NK-92 (cell line): ENCODE data around the gene CASP9.

Experiments
- DNase-seq: peaks from one replicate; lab custom pipeline; 2025; ENCODE audit not compliant: unreplicated experiment; lab: John Stamatoyannopoulos, UW

Gene CASP9

DNA sequence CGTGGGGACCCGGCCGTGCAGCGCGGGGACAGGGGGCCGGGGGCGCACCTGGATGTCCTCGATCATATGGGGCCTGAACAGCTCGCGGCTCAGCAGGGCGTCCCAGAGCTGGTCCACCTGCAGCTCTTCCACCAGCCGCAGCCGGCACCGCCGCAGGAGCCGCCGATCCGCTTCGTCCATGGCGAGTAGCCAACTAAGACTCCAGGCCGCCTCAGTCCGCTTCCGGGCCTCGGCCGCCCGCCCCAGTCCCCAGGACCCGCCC lies at the start of gene CASP9:
Gene CASP9, minus strand, starts transcription at position 195 of the 262 bp plus-strand sequence. Its CDS starts 15 bp downstream, at position 180.
- DNase-seq, result no peak

DNA sequence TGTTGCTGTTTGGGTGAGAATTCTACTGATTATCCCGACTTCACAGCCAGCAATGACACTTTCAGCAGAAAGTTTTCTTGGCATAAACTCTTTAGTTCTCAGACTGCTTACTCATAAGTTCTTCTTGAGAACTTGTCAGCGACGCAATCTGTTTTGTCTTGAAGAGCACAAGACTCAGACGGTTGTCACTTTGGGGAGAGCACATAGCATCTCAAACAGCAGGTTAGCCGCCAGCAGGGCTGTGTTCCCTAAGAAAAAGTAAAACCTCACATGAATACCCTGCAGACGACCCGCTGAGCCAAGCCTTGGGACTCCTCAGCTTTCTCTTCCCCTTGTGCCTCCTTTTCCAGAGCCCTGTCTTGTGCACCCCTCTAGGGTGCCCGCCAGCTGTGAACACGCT lies 49.5 kb upstream of the CASP9 start:
- no peak for DNase-seq

DNA sequence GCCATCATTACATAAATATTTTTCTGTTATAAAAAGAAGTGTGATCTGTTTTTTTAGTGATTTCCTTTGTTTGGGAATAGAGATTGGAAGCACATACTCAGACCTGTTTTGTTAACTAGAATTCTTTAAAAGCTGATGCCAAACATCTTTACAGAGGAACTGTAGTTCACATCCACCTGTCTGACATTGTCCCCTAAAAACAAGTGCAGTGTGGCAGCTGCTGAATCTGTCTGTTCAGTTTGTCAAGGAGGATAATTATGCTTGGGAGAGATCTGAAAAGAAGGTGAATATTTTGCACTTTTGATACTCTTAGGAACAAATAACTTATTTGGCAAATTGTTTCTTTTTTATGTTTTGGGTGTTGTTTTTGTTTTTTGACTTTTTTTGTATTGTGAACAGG lies 47.3 kb upstream of the CASP9 start:
- DNase-seq, result no peak

DNA sequence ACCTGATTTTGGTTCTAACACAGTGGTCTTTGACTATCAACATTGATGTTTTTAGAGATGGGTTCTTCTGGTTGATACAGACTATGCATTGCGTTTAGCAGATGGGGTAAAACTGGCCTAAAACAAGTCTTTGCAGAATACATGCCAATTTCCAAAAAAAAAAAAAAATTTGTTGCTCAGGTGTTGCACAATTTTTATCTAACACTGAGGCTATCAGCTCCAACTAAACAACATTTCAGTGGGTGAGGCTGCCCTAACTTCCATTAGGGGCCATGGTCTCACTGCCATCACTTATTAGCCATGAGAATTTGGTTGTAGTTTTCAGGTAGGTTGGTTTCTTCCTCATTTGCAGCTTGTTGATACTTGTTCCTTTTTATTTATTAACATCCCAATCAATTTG lies 46.8 kb upstream of the CASP9 start:
- DNase-seq, result no peak

DNA sequence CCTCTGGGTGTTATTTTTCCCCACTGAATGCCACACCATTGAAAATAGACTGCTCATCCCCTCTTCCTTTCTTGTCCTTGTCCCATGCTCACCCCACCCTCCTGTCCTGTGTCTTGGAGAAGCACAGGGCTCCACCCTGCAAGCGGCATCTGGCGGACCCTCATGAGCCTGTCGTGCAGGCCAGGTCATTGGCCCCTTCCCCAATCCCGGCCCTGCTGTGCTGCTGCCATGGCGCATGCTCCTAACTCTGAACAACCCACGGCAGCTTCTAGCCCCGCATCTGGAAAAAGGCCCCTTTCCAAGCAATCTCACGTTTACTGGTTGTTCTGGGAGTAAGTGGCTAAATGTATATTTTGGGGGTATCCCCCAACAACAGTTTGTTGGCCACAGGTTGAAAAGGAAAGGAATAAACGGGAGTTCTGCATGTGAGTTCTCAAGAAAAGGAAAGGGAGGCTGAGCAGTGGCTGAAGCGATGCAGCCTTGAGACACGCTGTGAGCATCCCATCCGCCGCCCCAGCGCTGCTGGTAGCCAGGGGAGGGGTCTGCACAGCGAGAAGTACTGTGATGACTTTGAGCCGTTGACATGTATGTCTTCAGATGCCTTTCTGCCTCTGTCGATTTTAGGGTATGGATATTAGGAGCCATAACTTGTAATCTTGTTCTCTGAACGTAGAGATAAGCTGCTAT lies 44.5 kb upstream of the CASP9 start:
- DNase-seq, result no peak

DNA sequence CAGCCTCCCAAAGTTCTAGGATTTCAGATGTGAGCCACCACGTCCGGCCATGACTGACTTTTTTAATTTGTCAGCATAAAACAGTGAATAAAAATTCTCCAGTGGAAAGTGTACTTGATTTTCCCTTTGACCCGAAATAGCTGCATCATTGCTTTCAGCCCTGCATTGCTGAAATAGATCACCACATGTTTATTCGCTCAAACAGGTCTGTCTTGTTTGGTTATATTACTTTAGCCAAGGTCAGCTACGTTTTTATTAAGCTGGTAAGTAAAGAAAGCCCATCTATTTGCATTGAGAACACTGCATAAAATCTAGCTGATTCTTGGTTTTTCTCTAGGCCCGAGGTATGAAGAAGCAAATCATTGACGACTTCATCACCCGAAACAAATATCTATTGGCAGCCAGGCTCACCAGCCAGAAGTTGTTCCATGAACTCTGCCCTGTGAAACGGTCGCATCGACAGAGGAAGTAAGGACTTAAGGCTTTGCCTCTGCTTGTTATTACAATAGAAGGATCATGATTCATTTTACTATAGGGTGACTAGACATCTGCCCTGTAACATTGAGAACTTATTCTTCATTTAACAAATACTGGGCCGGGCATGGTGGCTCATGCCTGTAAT lies 35.3 kb upstream of the CASP9 start:
- no peak for DNase-seq

DNA sequence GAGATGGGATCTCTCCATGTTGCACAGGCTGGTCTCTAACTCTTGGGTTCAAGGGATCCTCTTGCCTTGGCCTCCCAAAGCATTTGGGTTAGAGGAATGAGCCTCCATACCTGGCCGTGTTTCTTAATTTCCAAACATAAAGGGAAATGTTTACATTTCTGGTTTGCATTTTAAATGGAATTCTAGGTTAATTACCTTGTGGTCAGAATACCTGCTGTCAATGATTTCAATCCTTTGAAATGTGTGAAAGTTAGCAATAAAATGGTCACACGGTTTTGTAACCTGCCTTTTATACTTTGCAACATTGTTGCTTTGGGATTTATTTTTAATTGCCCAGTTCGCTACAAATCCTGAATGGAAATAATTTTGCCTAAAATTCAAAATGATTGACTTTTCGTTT lies 34.5 kb upstream of the CASP9 start:
- no peak for DNase-seq

DNA sequence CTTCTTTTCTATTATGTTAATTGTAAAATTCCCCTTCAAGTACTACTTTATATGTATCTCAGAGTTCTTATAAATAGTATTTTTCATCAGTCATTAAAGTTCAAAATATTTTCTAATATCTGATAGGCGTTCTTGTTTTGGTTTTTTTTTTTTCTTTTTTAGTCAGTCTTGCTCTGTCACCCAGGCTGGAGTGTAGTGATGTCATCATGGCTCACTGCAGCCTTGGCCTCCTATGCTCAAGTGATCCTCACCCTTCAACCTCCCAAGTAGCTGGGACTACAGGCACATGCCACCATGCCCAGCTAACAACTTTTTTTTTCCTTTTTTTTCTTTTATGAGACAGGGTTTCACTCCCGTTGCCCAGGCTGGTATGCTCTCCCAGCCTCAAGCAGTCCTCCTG lies 33.6 kb upstream of the CASP9 start:
- DNase-seq, result no peak

DNA sequence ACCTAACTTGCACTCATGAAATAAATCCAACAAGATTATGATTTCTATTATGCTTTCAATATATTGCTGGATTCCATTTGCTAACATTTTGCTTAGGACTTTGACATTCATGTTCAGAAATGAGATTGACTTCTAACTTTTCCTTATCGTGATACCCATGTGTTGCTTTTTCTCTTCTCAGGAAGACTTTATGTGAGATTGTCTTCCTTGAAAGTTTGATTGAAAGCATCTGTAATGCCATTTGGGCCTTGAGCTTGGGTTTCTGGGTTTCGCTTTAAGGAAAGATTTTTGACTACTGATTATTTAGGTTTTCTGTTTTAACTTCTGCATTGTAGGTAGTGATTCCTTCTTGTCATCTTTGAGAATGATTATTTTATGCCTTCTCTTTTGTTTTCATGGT lies 33.0 kb upstream of the CASP9 start:
- no peak for DNase-seq

DNA sequence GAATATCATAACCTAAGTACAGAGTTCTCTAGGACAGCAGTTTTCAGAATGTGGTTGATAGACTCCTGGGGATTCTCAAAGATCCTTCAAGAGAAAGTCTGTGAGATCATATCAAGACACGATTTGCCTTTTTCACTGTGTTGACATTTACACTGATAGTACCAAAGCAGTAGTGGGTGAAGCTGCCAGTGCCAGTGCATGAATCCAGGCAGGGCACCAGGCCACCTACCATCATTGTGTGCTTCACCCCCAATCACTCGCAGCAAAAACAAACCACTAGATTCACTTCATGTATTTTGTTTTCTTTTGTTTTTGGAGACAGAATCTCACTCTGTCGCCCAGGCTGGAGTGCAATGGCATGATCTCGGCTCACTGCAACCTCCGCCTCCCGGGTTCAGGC lies 26.6 kb upstream of the CASP9 start:
- DNase-seq, result no peak

DNA sequence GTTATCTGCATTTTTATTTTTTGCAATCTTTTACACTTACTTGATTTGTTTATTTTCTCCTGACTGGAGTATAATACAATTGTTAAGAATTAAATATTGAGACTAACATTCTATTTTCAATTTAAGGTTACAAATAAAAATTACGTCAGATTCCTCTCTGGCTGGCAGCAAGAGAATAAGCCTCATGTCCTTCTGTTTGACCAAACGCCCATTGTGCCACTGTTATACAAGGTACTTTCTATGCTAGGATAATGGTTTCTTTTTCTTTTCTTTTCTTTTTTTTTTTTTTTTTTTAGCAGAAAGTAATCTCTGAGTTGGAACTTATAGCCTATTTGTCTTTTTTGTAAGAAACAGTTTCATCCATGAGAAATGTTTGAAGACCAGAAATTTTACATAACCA lies 22.6 kb upstream of the CASP9 start:
- no peak for DNase-seq

DNA sequence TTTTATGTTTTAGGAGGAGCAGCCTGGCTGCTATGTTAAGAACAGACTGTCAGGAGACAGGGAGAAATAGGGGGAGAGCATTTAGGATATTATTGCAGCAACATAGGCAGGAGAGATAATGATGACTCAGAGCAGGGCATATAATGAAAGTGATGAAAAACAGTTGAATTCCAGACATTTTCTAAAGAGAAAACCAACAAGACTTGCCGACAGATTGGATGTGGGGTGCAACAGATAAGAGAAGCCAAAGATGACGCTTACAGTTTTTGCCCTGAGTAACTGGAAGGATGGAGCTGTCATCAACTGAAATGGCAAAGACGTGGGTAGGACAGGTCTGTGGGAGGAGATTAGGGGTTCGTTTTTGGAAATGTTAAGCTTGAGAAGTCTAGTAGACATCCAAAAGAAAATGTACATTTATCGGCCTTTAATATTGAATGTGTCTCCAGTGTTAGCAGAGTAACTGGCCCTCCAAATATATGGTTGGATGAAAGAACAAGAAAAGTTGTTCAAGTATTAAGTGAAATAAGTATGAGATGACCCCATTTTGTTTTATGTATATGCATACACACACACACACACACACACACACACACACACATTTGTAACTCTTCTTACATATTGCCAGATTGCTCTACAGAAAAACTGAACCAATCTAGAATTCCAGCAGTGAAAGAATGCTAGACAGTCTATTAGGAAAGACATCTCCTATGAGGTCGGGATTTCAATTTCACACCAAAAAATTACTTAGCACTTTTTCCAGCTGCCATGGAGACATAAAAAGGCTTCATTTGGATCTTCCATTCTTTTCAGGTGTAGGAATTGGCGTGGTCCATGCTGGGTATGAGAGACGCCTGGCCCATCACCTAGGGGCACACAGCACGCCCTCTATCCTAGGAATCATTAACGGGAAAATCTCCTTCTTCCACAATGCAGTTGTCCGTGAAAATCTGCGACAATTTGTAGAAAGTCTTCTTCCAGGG lies 19.9 kb upstream of the CASP9 start:
- no peak for DNase-seq

DNA sequence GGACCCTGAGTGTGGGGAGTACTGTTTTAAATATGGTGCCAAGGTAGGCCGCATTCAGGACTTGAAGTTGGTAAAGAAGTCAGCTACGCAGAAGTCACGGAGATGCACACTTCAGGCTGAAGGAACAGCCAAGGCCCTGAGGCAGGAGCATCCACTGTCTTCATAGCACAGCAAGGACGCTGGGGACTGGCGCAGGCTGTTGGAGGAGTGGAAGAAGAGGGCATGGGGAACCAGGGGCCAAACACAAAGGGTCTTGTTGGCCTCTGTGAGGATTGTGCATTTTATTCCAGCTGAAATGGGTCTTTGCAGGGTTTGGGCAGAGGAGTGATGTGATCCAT lies 19.2 kb upstream of the CASP9 start:
- no peak for DNase-seq

DNA sequence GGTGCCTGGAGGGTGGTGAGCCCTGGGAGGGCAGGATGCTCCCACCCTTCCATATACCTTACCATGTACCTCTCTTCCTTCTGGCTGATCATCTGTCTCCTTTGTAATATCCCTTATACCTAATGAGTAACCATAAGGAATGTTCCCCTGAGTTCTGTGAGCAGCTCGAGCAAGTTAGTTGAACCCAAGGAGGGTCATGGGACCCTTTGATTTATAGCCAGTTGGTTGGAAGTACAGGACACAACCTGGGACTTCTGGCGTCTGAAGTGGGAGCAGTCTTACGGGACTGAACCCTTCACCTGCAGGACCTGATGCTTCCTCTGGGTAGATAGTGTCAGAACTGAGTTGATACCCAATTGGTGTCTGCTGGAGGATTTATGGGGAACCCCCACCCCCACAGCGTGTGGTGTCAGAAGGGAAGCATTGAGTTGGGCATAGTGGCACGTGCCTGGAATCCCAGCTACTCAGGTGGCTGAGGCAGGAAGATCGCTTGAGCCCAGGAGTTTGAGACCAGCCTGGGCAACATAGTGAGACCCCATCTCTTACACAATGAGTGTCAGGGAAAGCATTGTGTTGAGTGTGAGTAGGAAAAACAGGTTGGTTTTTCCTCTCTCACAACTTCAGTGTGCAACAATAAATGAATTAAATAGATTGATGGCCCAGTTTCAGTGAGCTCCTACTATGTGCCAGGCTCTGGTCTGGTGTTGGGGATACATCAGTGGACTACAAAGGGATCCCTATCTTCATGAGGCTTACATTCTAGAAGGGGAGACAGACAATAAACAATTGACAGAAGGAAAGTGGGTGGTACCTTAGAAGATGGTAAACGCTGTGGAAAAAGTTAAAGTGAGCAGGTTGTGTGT lies 18.6 kb upstream of the CASP9 start:
- DNase-seq, result no peak

DNA sequence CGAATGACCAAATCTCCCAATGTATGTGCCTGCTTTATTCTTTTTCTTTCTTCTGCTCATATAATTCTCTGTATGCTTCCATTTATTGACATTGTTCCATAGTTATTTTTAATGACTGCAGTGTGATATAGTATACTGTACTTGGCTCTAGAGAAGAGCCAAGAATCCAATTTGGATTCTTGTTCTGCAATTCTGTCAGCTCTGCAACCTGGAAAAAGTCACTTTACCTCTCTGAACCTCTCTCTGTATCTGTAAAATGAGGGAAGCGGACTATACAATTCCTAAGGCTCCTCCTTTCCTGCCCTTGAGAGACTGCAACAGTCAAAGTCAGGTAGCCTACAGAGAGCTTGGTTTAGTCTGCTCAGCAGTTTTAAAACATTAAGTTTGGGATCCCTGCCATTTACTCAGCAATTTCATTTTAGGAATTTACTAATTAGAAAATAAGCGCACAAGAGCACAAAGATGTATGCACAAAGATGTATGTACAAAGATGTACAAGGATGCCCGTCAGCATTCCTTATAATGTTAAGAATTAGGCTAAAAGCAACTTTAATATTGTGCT lies 17.3 kb upstream of the CASP9 start:
- no peak for DNase-seq

DNA sequence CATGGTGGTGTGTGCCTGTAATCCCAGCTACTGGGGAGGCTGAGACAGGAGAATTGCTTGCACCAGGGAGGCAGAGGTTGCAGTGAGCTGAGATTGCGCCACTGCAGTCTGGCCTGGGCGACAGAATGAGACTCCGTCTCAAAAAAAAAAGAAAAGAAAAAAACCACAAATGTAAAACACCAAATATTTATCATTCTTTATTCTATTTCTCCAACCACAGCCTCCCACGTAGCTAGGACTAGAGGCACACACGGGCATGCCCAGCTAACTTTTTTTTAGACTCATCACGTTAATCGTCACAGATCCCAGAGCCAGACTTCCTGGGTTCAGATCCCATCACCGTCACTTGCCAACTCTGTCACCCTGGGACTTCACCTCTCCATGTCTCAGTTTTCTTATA lies 16.2 kb upstream of the CASP9 start:
- DNase-seq, result no peak

DNA sequence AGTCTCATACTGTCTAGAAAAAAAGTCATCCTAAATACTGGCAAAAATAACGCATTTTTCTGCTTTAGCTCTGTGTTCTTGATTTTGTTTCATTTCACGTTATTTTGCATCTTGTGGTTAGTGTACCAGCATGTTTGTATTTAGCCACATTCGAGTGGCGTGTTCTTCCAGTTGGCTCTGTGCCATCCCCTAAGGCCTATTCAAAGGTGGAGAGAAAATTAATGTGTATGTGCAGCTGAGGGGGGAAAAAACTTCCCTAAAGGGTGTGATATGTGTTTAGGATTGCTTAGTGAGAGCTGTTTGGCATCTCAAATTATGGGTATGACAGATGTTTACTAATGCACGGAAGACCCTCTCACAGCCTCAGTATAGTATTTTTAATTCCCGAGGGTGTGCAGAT lies 14.8 kb upstream of the CASP9 start:
- no peak for DNase-seq

DNA sequence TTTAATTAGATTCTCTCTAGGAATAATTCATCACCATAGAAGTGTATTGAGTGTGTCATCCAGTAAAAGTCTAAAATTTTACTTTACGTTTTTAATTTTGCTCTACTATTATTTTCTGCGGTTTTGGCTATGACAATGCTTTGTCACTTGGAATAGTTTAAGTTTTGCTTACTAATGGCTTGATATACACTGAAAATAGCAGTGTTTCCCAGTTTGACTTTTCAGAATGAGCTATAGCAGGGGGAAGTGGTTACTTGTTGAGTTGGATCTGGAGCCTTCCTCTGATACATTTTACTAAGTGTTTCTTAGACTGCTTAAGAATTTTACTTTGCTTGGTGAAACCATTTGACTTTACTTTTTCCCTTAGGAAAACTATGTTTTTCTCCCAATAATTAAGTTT lies 7.7 kb upstream of the CASP9 start:
- no peak for DNase-seq

DNA sequence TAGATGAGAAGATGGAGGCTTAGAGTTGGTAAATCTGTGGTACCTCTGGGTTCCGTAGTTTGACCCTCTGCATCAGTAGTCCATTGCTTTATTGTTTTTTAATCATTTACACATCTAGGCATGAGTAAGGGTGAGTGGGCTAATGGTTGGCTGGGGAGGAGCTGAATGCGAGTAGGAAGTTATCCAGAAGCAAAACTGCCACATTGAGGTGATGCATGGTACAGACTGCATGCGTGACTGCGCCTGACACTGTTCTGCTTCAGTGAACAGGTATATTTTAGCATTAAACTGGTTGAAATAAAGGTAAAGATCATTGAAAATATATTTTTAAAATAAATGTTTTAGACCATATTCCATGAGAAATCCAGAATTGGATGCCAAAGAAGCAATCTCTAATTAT lies 7.0 kb upstream of the CASP9 start:
- DNase-seq, result no peak

DNA sequence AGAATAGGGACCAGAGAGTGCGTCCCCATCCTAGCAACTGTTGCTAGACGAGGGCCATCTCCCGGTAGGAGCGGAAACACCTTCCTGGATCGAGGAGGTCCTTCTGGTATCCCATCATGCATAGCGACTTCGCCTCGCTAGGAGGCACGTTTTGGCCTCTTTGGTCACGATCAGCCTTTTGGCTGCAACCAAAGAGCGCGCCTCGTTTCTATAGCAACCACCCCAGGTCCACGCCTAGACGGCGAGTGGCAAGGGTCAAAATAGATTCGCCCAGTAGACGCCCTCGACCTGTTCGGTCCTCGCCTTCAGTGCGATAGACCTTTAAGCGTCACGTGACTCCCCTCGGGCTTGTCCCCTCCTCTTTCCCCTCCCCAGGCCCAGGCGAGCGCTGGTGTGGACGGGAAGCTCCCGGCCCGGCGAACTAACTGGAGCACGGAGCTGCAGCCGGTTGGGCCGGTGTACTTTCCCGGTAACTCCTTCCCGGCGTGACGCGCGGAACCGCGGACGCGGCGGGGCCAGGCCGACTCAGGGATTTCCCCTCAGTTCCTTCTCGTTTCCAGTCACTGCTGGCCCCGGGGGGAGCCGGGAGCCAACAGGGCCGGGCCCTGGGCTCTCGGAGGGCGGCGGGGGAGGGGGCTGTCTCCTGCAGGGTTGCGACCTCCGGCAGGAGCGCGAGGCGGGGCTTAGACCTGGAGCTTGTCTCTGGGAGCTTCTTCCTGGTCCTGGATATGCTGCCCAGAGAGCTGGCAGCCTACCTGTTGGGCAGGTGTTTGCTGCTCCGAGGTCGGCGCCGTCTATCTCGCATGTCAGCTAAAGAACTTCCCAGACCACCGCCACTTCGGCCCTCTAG lies 2.7 kb upstream of the CASP9 start, which contains the start of gene DNAJC16:
Gene DNAJC16, plus strand, starts transcription at position 359 of the 850 bp plus-strand sequence. CDS start 2,258 bp downstream, outside the sequence.
- DNase-seq, result peak; percentile 65
